Measurements from ENCODE around the gene ARHGAP9.

- TF ChIP-seq, protein P1, sequence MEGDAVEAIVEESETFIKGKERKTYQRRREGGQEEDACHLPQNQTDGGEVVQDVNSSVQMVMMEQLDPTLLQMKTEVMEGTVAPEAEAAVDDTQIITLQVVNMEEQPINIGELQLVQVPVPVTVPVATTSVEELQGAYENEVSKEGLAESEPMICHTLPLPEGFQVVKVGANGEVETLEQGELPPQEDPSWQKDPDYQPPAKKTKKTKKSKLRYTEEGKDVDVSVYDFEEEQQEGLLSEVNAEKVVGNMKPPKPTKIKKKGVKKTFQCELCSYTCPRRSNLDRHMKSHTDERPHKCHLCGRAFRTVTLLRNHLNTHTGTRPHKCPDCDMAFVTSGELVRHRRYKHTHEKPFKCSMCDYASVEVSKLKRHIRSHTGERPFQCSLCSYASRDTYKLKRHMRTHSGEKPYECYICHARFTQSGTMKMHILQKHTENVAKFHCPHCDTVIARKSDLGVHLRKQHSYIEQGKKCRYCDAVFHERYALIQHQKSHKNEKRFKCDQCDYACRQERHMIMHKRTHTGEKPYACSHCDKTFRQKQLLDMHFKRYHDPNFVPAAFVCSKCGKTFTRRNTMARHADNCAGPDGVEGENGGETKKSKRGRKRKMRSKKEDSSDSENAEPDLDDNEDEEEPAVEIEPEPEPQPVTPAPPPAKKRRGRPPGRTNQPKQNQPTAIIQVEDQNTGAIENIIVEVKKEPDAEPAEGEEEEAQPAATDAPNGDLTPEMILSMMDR (IDR thresholded peaks at IDR 0.05) = no peak
- no peak for TF ChIP-seq POLR2A (IDR thresholded peaks at IDR 0.05)
Measured at GRCh38 chr12:57446292-57446960, 33.2 kb downstream of the ARHGAP9 start.
